HG03378 (cell line): Measurements from ENCODE around the gene ZBTB47.

ENCODE experiments used
- ATAC-seq: cut with Tn5 transposase; IDR thresholded peaks from one replicate; pipeline ENCODE4 v1.9.1; 2021; ENCODE audit warnings: mild to moderate bottlenecking, moderate library complexity; ENCODE audit not compliant: unreplicated experiment

ZBTB47 gene

DNA sequence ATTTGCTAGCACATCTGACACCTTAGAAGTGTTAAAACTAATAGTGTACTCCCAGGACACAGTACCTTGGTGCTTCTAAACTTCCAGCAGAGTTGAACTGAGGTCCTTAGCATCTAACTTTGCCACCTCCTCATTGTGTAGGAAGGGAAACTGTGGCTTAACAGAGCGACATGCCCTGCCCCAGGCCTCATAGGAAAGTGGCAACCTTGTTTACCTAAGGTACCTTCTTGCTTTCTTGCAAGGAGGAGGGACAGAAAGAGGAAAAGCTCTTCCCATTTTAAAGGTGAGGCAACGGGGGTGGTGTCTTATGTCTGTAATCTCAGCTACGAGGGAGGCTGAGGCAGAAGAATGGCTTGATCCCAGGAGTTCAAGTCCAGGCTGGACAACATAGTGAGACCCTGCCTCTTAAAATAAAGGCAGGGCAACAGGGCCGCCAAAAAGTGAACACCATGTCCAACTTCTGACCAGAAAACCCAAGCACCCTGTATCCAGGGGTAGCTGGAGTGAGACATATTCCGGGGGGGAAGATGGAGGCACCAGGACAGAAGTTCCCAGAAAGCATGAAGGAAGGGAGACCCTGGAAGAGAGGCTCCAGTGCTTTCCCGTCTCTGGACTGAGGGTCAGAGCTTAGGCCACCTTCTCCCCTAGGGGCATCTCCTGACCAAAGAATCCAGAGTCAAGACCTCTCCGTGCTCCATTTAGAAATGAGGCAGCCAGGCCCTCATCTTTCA, 31.3 kb downstream of the ZBTB47 start:
- ATAC-seq = no peak

DNA sequence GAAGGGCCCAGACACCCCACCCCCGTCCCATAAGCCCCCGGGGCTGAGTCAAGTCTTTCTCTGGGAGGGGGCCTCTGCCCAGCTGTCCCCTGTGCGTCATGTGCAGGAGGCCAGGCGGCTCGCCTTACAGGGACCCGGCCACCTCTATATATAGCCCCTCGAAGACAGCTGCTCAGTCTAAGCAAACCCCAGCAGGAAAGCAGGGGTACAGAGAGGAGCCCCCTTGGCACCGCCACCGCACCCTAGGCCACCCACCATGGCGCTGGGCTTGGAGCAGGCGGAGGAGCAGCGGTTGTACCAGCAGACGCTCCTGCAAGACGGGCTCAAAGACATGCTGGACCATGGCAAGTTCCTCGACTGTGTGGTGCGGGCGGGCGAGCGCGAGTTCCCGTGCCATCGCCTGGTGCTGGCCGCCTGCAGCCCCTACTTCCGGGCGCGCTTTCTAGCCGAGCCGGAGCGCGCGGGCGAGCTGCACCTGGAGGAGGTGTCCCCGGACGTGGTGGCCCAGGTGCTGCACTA, 31.9 kb downstream of the ZBTB47 start, which contains the start of gene KLHL40:
Gene KLHL40 (plus strand): TSS at position 175 of the 519 bp plus-strand sequence. CDS start 82 bp downstream, at position 257.
- ATAC-seq = no peak

DNA sequence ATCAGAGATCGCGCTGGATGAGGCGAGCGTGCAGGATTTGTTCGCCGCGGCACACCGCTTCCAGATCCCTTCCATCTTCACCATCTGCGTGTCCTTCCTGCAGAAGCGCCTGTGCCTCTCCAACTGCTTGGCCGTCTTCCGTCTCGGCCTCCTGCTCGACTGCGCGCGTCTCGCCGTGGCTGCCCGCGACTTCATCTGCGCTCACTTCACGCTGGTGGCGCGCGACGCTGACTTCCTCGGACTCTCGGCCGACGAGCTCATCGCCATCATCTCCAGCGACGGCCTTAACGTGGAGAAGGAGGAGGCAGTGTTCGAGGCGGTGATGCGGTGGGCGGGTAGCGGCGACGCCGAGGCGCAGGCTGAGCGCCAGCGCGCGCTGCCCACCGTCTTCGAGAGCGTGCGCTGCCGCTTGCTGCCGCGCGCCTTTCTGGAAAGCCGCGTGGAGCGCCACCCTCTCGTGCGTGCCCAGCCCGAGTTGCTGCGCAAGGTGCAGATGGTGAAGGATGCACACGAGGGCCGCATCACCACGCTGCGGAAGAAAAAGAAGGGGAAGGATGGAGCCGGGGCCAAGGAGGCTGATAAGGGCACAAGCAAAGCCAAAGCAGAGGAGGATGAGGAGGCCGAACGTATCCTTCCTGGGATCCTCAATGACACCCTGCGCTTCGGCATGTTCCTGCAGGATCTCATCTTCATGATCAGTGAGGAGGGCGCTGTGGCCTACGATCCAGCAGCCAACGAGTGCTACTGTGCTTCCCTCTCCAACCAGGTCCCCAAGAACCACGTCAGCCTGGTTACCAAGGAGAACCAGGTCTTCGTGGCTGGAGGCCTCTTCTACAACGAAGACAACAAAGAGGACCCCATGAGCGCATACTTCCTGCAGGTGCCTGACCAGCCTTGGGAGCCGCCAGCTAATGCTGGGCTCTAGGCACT, 32.7 kb downstream of the ZBTB47 start:
- no peak for ATAC-seq

GRCh38 chr3:42686832-42687650, 33.5 kb downstream of the ZBTB47 start:
- no peak for ATAC-seq

GRCh38 chr3:42688016-42688415, 34.5 kb downstream of the ZBTB47 start:
- no peak for ATAC-seq

DNA sequence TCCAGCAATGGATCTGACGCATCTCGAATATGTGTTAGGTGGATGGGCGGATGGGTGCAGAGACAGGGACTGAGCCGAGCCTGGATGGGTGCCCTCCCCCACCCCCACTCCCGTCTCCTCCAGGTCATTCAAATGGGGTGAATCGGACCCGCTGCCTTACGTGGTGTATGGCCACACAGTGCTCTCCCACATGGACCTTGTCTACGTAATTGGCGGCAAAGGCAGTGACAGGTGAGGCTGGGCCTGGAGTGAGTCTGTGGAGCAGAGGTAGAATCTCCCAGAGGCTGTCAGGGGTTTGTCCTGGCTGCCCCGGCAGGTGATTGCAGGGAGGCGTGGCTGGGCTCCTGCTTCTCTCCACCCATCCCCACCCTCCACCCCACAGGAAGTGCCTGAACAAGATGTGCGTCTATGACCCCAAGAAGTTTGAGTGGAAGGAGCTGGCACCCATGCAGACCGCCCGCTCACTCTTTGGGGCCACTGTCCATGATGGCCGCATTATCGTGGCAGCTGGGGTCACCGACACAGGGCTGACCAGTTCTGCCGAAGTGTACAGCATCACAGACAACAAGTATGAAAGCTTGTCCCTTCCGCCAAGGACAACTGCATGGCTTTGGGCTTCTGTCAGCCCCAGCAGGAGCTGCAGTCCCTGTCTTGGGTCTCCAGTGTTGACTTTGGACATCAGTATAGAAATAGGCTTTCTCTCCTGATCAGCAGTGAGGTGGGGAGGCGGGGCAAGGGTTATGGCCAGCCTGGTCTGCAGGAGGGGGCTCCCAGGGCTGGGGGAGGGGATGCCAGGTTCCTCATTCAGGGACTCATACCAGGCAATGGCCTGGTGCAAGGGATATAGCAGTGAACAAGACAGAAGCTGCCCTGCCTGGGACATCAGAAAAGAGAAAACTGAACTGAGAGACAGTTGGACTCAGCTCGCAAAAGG, 35.3 kb downstream of the ZBTB47 start:
- ATAC-seq = no peak

DNA sequence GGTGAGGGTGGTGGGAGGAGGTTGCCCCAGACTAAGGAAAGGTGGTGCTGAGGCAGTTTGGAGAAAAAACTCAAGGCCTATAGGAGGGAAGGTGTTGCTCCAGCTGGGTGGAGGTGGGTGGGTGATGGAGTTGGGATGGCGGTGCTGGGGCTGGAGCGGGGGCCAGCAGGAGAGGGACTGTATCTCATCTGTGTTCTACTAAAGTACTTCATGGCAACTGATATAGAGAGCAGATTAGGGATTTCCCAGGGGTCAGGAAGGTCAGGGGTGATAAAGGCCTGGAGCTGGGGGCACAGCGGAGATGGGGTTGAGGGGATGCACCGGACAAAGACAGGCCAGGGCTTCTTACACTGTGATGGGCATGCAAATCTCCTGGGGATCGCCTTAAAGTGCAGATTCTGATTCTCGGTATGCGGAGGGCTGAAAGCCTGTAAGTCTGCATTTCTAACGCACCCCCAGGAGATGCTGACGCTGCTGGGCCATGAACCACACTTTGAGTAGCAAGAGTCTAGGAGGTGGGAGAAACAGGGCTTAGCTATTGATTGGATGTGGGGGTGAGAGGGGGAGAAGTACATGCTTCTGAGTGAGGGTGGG, 36.0 kb downstream of the ZBTB47 start:
- no peak for ATAC-seq

- ATAC-seq = no peak
Measured at GRCh38 chr3:42690191-42690590, 36.7 kb downstream of the ZBTB47 start.

- no peak for ATAC-seq
Measured at GRCh38 chr3:42690766-42691680, 37.5 kb downstream of the ZBTB47 start.

- no peak for ATAC-seq
Measured at GRCh38 chr3:42691816-42692666, 38.5 kb downstream of the ZBTB47 start.

DNA sequence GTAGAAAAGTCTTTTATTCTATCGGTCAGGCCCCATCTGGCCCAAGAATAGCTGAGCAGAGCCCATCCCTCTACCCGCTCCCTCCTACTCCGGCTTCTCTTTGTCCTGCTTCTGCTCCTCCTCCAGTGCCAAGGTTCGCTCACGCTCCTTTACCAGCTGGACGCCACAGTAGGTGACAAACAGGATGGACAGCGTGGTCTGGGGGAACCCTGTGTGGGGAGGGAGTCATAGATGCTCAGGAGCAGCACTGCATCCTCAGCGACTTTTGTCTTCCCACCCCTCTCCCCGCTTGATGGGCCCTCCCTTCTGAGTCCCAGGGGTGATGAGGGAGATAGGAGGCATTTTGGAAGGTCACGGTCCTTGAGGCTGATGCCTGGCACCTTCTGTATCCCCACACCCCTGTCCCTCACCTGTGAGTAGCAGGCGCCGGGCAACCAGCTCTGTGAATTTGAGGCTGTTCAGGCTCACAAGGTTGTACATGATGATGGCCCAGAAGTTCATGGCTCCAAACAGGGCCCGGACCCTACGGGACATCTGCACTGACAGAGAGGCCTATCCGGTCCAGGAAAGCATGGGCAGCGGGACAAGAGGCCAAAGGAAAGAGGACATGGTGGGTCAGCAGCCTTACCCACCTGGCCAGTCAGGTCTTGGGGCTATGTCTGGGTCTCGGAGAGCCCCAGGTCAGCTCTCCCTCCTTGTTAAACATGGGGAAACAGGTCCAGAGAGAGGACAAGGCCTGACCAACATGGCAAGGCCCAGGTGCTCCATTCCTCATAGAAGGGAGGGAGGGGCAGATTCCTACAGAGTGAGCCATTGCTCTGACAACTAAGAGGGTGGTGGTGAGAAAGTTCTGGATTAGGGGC, 39.4 kb downstream of the ZBTB47 start:
- ATAC-seq = no peak

GRCh38 chr3:42693530-42693930, 40.0 kb downstream of the ZBTB47 start:
- ATAC-seq = no peak

DNA sequence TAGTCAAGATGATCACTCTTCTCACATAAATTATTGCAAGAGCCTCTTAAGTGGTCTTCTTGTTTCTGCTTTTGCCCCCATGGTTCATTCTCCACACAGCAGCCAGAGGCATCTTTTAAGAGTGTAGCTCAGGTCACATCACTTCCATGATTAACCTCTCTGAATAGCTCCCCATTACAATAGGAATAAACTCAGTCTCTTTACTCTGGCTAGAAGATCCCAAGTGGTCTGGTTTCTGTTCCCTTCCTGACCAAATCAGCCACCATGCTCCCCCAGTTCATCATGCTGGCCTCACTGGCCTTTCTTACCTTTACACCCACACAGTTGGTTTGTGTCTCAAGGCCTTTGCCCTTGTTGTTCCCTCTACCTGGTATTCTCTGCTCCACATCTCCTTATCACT, 40.9 kb downstream of the ZBTB47 start:
- no peak for ATAC-seq

- no peak for ATAC-seq
Measured at GRCh38 chr3:42696356-42697288, 43.1 kb downstream of the ZBTB47 start.

- no peak for ATAC-seq
Measured at GRCh38 chr3:42697289-42698051, 44.0 kb downstream of the ZBTB47 start.
